Neuronal stem cell (in vitro differentiated cells): ENCODE measurements around the gene EPHA4.

ENCODE experiments used
- DNase-seq: peaks from one replicate; pipeline ENCODE4 v3.0.0-alpha.2; 2013; ENCODE audit warnings: low spot score
- H2AFZ ChIP-seq: one replicate; pipeline ENCODE4 v1.6.1; 2013; ENCODE audit warnings: mild to moderate bottlenecking, low read length, inconsistent platforms
- H2AK5ac ChIP-seq: 2 replicates; pipeline ENCODE4 v1.6.1; 2013; ENCODE audit warnings: low read depth, mild to moderate bottlenecking, inconsistent platforms, low read length, moderate library complexity, mixed read lengths
- H2BK120ac ChIP-seq: 2 replicates; pipeline ENCODE4 v1.6.1; 2013; ENCODE audit warnings: low read depth, mild to moderate bottlenecking, inconsistent platforms, low read length, moderate library complexity, mixed read lengths
- H2BK12ac ChIP-seq: one replicate; pipeline ENCODE4 v1.6.1; 2013; ENCODE audit warnings: low read length, inconsistent platforms
- H2BK15ac ChIP-seq: 2 replicates; pipeline ENCODE4 v1.6.1; 2013; ENCODE audit warnings: mild to moderate bottlenecking, low read length, inconsistent platforms, mixed read lengths
- H2BK5ac ChIP-seq: one replicate; pipeline ENCODE4 v1.6.1; 2013; ENCODE audit warnings: inconsistent platforms, mild to moderate bottlenecking, low read length, moderate library complexity
- H3K14ac ChIP-seq: one replicate; pipeline ENCODE4 v1.6.1; 2013; ENCODE audit warnings: low read length, inconsistent platforms
- H3K18ac ChIP-seq: 2 replicates; pipeline ENCODE4 v1.6.1; 2013; ENCODE audit warnings: low read length, inconsistent platforms
- H3K23ac ChIP-seq: 2 replicates; pipeline ENCODE4 v1.6.1; 2013; ENCODE audit warnings: low read depth, mild to moderate bottlenecking, mixed read lengths, low read length, inconsistent platforms; ENCODE audit not compliant: poor library complexity
- H3K27ac ChIP-seq: replicated peaks from 3 replicates; pipeline ENCODE4 v1.5.1; 2013; ENCODE audit warnings: low read length, inconsistent platforms
- H3K27me3 ChIP-seq, 3 experiments: 2 replicates each; pipeline ENCODE4 v1.6.1; 2013; ENCODE audit warnings: low read length in 3 of 3, mild to moderate bottlenecking in 2 of 3, inconsistent platforms in 1 of 3, low read depth in 1 of 3, mixed read lengths in 1 of 3, moderate library complexity in 1 of 3; ENCODE audit not compliant: control insufficient read depth in 3 of 3, insufficient read depth in 3 of 3
- H3K36me3 ChIP-seq, 2 donors: replicated peaks in 1 of 2; 2 replicates each; pipeline ENCODE4 v1.6.1; 2013; ENCODE audit warnings: low read length in 2 of 2; ENCODE audit not compliant: control insufficient read depth in 2 of 2, insufficient read depth in 2 of 2
- H3K4ac ChIP-seq: 2 replicates; pipeline ENCODE4 v1.6.1; 2013; ENCODE audit warnings: inconsistent platforms, mild to moderate bottlenecking, low read length, moderate library complexity
- H3K4me1 ChIP-seq, 2 donors: 1 replicate in 1 of 2; 2 replicates in 1 of 2; pipeline ENCODE4 v1.6.1; 2013; ENCODE audit warnings: low read length in 2 of 2, low read depth in 1 of 2; ENCODE audit not compliant: control insufficient read depth in 2 of 2, insufficient read depth in 1 of 2
- H3K4me2 ChIP-seq: one replicate; pipeline ENCODE4 v1.6.1; 2013; ENCODE audit warnings: mild to moderate bottlenecking, low read length, inconsistent platforms; ENCODE audit not compliant: insufficient read depth, poor library complexity, severe bottlenecking
- H3K4me3 ChIP-seq, 2 donors: 2 replicates each; pipeline ENCODE4 v1.5.1; 2013; ENCODE audit warnings: low read length in 2 of 2, mild to moderate bottlenecking in 2 of 2, inconsistent platforms in 1 of 2, moderate library complexity in 1 of 2
- H3K79me1 ChIP-seq: one replicate; pipeline ENCODE4 v1.6.1; 2013; ENCODE audit warnings: low read depth, mild to moderate bottlenecking, inconsistent platforms, low read length, moderate library complexity
- H3K9ac ChIP-seq: one replicate; pipeline ENCODE4 v1.6.1; 2013; ENCODE audit warnings: mild to moderate bottlenecking, low read depth, low read length, inconsistent platforms; ENCODE audit not compliant: poor library complexity
- H3K9me3 ChIP-seq, 2 donors: replicated peaks in 1 of 2; 2 replicates each; pipeline versions ENCODE3 to v1.6.1; 2013; ENCODE audit warnings: low read length in 2 of 2, mild to moderate bottlenecking in 2 of 2, inconsistent platforms in 1 of 2, low read depth in 1 of 2, mixed read lengths in 1 of 2, moderate library complexity in 1 of 2; ENCODE audit not compliant: control insufficient read depth in 2 of 2, insufficient read depth in 1 of 2
- H4K8ac ChIP-seq: one replicate; pipeline ENCODE4 v1.6.1; 2013; ENCODE audit warnings: low read depth, mild to moderate bottlenecking, inconsistent platforms, low read length, moderate library complexity
- H4K91ac ChIP-seq: one replicate; pipeline ENCODE4 v1.6.1; 2013; ENCODE audit warnings: low read length, low read depth, mild to moderate bottlenecking, inconsistent platforms; ENCODE audit not compliant: poor library complexity
- WGBS, 2 donors: extraction: QIAGEN DNeasy Blood & Tissue Kit; methylation state at CpG; one replicate each; pipeline ENCODE4 v1.1.7; 2013; ENCODE audit warnings: missing lambda C conversion rate in 2 of 2, mixed read lengths in 1 of 2; ENCODE audit not compliant: insufficient read length in 2 of 2, insufficient replicate concordance in 1 of 2; ENCODE audit errors: extremely low coverage in 2 of 2; 5-methylcytosine and 5-hydroxymethylcytosine counted together

The EPHA4 gene

DNA sequence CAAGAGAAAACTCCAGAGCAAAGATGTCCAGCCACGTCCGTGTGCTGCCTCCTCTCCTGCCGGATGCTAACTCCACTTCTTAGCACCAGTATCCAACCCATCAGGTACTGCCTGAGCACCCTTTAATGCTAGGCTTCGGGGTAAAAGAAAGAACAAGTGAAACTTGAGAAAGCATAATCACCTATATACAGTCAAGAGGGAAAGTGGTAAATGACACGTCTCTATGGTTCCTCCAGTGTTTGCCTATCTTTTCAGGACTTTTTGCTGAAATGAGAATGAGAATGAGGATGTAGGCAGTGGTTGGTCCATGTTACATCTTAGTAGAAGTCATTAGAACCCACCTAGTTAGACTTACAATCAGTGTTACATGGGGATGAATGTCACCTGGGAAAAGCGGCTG, 47.9 kb downstream of the EPHA4 start:
- H4K8ac ChIP-seq, result no peak overlapping the region
- DNase-seq, result no peak
- peaks cover 0 to 2% (median 0%) of the 10 kb centered on the region in 3 experiments for H3K27me3 ChIP-seq
- H3K18ac ChIP-seq, result no peak overlapping the region
- no peak overlapping the region for H3K14ac ChIP-seq
- H2BK15ac ChIP-seq, result no peak overlapping the region
- H2BK12ac ChIP-seq, result no peak overlapping the region
- no peaks in the 10 kb centered on the region for H3K9me3 ChIP-seq
- no peak overlapping the region for H2AFZ ChIP-seq
- no peak overlapping the region for H3K4ac ChIP-seq
- H3K23ac ChIP-seq, result no peak overlapping the region
- H3K79me1 ChIP-seq, result peaks cover 2% of the 10 kb centered on the region
- H2BK5ac ChIP-seq, result no peak overlapping the region
- H2BK120ac ChIP-seq, result no peak overlapping the region
- H3K4me2 ChIP-seq, result no peak overlapping the region
- peaks cover 0 to 3% of the 10 kb centered on the region in 2 donors for H3K36me3 ChIP-seq
- no peak overlapping the region for H2AK5ac ChIP-seq
- no peak overlapping the region for H3K9ac ChIP-seq
- H3K27ac ChIP-seq, result no peak overlapping the region
- no peak overlapping the region for H3K4me3 ChIP-seq
- WGBS, 2 donors, result no CpG with 5 or more reads among the region's 6 CpGs
- peaks cover 2 to 8% of the 10 kb centered on the region in 2 donors for H3K4me1 ChIP-seq
- no peak overlapping the region for H4K91ac ChIP-seq

- Histone ChIP-seq H3K4ac (no peak overlapping the region), H3K27me3 (peaks cover 0 to 2% (median 0%) of the 10 kb centered on the region in 3 experiments), H3K9me3 (no peaks in the 10 kb centered on the region), H3K18ac (no peak overlapping the region), H4K8ac (no peak overlapping the region), H2AFZ (no peak overlapping the region), H3K36me3 (peaks cover 0 to 3% of the 10 kb centered on the region in 2 donors), H2BK120ac (no peak overlapping the region), H3K23ac (no peak overlapping the region), H2BK12ac (no peak overlapping the region), H2BK5ac (no peak overlapping the region), H3K9ac (no peak overlapping the region), H4K91ac (no peak overlapping the region), H2BK15ac (no peak overlapping the region), H3K79me1 (peaks cover 2% of the 10 kb centered on the region), H3K27ac (no peak overlapping the region), H3K4me2 (no peak overlapping the region), H2AK5ac (no peak overlapping the region), H3K4me3 (no peak overlapping the region), H3K14ac (no peak overlapping the region), H3K4me1 (peaks cover 3 to 14% of the 10 kb centered on the region in 2 donors)
- no peak for DNase-seq
- no CpG with 5 or more reads among the region's 3 CpGs for WGBS, 2 donors
Observed at GRCh38 chr2:221521233-221521845, 50.8 kb downstream of the EPHA4 start.

GRCh38 chr2:221518935-221519625, 53.0 kb downstream of the EPHA4 start:
- Histone ChIP-seq H3K23ac (no peak overlapping the region), H3K14ac (no peak overlapping the region), H3K27me3 (peaks cover 0 to 2% (median 0%) of the 10 kb centered on the region in 3 experiments), H3K4me2 (no peak overlapping the region), H3K4ac (no peak overlapping the region), H3K9ac (no peak overlapping the region), H2BK120ac (no peak overlapping the region), H3K27ac (peak overlapping the region; percentile 54), H2AFZ (no peak overlapping the region), H2BK15ac (no peak overlapping the region), H3K4me1 (peaks cover 3 to 17% of the 10 kb centered on the region in 2 donors), H3K9me3 (no peaks in the 10 kb centered on the region), H3K4me3 (no peak overlapping the region), H2BK5ac (no peak overlapping the region), H3K36me3 (peaks cover 0 to 2% of the 10 kb centered on the region in 2 donors), H3K79me1 (no peaks in the 10 kb centered on the region), H4K91ac (no peak overlapping the region), H2BK12ac (no peak overlapping the region), H4K8ac (no peak overlapping the region), H2AK5ac (no peak overlapping the region), H3K18ac (no peak overlapping the region)
- no CpG with 5 or more reads among the region's 7 CpGs for WGBS, 2 donors
- no peak for DNase-seq

DNA sequence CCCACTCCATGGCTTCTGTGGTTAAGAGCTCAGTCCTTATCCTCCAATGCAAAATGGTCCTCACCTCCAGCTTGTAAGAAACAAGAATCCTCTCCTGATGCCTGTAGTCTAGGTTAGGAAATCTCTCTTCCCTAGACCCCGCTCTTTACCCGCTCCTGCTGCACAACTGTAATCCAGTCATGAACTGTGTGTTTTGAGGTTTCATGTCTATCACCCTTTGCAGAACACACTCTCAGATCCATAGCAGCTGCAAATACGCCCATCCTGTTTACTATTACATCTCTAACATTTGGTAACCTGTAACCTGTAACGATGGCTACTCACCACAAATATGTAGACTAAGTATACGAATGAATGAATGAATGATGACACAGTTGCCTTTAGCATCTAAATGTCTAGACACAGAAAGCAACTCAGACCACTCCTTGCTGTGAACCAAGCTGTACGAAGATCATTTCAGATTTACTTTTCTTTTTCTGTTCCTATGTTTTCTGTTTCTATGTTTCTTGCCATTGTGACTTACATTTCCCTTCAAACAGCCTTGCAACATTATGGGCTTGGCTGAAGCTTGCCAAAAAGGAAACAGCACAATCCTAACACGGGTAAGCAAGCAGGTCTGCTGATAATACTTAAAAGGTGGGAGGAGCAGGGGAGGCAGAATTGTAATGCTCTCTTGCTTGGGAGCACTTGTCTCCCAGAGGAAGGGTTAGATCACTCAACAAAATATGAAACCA, 53.7 kb downstream of the EPHA4 start:
- Histone ChIP-seq H3K27me3 (no peaks in the 10 kb centered on the region), H4K8ac (no peak overlapping the region), H3K9me3 (no peaks in the 10 kb centered on the region), H4K91ac (no peak overlapping the region), H3K4me1 (peaks cover 3 to 19% of the 10 kb centered on the region in 2 donors), H3K14ac (no peak overlapping the region), H3K23ac (no peak overlapping the region), H3K9ac (no peak overlapping the region), H3K4ac (no peak overlapping the region), H3K79me1 (no peaks in the 10 kb centered on the region), H2BK12ac (no peak overlapping the region), H3K4me2 (no peak overlapping the region), H3K4me3 (no peak overlapping the region), H2BK15ac (no peak overlapping the region), H2AK5ac (no peak overlapping the region), H2BK5ac (no peak overlapping the region), H3K36me3 (no peaks in the 10 kb centered on the region), H3K27ac (no peak overlapping the region), H2BK120ac (no peak overlapping the region), H2AFZ (no peak overlapping the region), H3K18ac (no peak overlapping the region)
- DNase-seq, result no peak
- WGBS, 2 donors, result no CpG with 5 or more reads among the region's 7 CpGs
